Activated T-cell treated with anti-CD3 and anti-CD28 coated beads for 4 hours (primary cell): ENCODE results near the gene SMC2.

ENCODE experiments used
- DNase-seq: peaks from one replicate; pipeline ENCODE4 v3.0.0-alpha.2; 2020

The SMC2 gene

GRCh38 chr9:104093647-104094533 is at the start of gene SMC2:
Gene SMC2 (plus strand): TSS chr9:104094309. CDS start chr9:104095385, 1,076 bp downstream.
- peak; percentile 90 for DNase-seq

- no peak for DNase-seq
Observed at GRCh38 chr9:104068546-104068945, 25.6 kb upstream of the SMC2 start.

- DNase-seq: no peak
Observed at GRCh38 chr9:104069288-104069687, 24.8 kb upstream of the SMC2 start.

DNA sequence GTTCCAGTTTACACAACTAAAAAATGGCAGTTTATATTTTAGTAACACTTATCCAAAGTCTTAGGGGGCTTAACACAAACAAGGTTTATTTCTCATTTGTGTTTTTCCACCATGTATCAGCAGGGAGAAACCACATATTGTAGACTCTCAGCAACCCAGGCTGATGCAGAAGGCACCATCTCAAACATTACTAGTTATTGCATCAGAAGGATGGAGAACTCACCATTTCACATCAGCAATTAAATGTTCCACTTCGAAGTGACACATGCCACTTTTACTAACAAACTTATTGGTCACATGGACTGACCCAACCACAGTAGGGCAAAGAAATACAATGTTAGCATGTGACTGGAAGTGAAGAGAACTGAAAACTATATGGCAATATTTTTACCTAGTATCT is 22.5 kb upstream of the SMC2 start:
- no peak for DNase-seq

GRCh38 chr9:104073098-104073769 is 20.9 kb upstream of the SMC2 start:
- no peak for DNase-seq

DNA sequence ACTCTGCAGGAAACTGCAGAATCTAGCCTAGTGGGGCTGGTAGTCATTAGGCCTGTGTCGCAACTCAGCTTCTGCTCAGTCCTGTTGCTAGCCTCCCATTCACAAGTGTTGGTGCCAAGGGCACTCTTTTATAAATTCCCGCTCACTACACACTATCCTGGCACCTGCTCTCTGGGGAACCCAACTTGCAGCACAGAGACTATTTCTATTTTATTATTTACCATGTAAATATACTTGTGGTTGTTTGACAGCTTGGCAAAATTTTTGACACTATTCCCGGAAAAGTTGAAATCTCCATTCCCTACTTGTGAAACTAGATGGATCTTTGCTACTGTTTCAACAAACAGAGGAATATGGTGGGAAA is 20.4 kb upstream of the SMC2 start:
- DNase-seq: no peak

DNA sequence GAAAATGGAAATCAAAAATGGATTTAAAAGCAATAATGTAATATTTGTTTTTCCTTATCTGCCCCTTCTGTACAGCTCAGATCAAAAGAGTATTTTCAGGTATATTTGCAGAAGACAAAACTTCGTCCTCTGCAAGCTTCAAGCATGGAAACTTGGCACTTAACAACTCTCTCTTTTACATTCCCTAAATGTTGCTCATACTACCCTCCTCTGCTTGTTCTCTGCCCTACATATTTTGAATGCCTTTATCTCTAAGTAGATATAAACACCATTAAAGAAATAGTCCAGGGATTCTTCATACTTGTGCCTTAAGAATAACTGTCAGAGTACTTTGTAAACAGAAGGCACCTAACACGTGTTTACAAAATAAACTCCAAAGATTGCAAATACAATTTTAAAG is 19.2 kb upstream of the SMC2 start:
- DNase-seq: no peak

GRCh38 chr9:104075801-104076753 is 18.0 kb upstream of the SMC2 start:
- no peak for DNase-seq

- DNase-seq: no peak
Observed at GRCh38 chr9:104078596-104078995, 15.5 kb upstream of the SMC2 start.

DNA sequence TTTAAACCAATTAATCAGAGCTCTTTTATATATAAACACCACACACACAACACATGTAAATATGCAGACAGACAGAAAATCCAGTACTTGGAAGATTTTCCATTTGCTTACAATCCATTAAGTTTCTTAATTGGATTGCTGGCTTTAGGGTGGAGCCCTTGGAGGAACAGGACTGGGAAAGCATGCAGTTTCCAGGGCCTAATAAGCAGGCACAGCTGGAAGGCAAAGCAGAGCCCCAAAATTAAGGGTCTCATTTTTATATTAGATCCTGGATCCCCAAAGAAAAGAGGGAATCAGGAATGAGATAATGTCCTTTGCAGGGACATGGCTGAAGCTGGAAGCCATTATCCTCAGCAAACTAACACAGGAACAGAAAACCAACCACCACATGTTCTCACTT is 13.1 kb upstream of the SMC2 start:
- no peak for DNase-seq

GRCh38 chr9:104082168-104082567 is 11.9 kb upstream of the SMC2 start:
- no peak for DNase-seq

- no peak for DNase-seq
Observed at GRCh38 chr9:104085525-104085924, 8.6 kb upstream of the SMC2 start.

- DNase-seq: no peak
Observed at GRCh38 chr9:104087894-104088293, 6.2 kb upstream of the SMC2 start.

- no peak for DNase-seq
Observed at GRCh38 chr9:104088416-104088815, 5.7 kb upstream of the SMC2 start.

GRCh38 chr9:104090578-104090977 is 3.5 kb upstream of the SMC2 start:
- no peak for DNase-seq

DNA sequence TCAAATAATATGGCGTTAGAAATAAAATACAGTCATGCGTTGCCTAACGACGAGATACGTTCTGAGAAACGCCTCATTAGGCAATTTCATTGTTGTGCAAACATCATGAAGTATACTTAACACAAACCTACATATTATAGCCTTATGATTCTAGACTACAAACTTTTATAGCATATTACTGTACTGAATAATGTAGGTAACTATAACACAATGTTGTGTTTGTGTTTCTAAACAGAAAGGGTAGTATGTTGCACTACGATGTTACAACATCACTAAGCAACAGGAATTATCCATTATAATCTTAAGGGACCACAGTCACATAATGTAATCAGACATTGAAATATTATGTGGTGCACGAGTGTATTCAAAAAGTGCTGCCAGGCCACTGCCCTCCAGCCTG is 3.0 kb upstream of the SMC2 start:
- DNase-seq: no peak

GRCh38 chr9:104091708-104092107 is 2.4 kb upstream of the SMC2 start:
- DNase-seq: no peak

GRCh38 chr9:104092192-104092591 is 1.9 kb upstream of the SMC2 start:
- DNase-seq: no peak

GRCh38 chr9:104092875-104093600 is 1.1 kb upstream of the SMC2 start:
- DNase-seq: no peak

DNA sequence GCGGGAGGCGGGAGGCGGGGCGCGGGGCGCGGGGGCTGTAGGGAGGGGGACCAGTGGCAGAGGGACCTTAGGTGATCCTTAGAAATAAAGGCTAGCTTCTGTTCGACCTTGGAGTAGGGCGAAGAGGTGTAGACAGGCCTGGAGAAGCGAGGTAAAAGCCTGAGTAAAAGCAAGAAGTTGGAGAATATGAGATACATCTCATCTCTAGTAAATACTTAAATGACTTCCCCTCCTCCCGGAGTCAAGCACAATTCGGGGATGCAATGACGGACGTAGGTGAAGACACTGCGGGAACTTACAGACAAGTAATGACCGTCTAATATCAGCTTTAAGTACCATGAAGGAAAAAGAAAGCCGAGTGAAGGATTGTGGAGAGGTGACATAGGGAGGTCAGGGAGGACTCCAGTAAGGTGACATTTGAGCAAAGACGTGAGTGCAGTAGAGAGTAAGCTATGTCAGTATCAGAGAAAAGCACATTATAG is 466 bp downstream of the SMC2 start:
- no peak for DNase-seq

DNA sequence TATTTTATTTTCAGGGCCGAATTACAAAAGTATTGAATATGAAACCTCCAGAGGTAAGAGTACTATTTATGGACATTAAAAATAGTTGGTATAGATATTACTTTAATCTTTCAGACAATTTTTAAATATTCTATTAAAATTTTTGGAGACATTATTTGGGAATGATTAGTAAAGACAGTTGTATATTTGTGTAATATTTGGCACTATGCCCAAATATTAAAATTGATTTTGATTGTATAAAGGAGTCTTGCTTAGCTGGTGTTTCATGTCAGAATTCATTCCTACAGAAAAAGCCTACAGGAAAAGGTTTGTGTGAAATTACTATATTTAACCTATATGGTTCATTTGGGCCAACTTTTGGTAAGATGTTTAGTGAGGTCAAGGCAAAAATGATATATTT is 5.5 kb downstream of the SMC2 start:
- no peak for DNase-seq

DNA sequence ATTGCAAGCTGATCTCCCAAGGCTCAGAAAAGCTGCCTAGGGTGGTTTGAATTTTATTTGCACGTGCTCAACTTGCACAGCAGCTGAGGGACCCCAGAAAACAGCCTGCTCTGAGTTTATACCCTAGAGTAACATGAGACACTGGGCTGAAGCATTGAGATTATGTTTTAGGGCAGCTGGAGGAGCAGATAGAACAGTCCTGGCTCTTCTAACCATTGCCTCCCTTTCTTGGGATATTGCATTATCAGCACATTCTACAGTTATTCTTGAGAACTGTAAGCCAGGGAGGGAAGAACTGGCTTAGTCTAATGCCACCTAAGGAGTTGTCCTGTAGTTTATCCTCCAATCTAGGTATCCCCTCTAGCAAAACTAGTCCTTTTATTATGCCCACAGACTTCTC is 10.3 kb downstream of the SMC2 start:
- no peak for DNase-seq
